Measurements from ENCODE around the gene GPC4. TPM values are rescaled to one million over a fixed set of nuclear protein-coding genes. Genes with fewer than 3 reads are reported as not detected.

The GPC4 gene
- total RNA-seq, 4 donors from 2014 or later, result 7.8 to 15.7 (median 12.7) TPM

- Histone ChIP-seq H3K36me3 (no peaks in the 10 kb centered on the region), H3K4me1 (peaks cover 0 to 11% (median 2%) of the 10 kb centered on the region in 4 donors), H3K27me3 (no peaks in the 10 kb centered on the region), H3K27ac (no peak overlapping the region), H3K9me3 (no peaks in the 10 kb centered on the region), H3K4me3 (no peak overlapping the region)
- WGBS, 2 donors (ENCODE audit: low coverage in 1 of 2), result 81 to 84% methylated on average over 2 of the region's 2 CpGs
- DNase-seq, result no peak
- in situ Hi-C loops (cut with MboI; ENCODE audit: low pct_ligation_motif_present in 1 of 4, low pct_unique_long_range_greater_than_20kb in 1 of 4, low sequenced_read_pairs in 3 of 4), result no loop called here
- intact Hi-C loops (cut with DNase I; ENCODE audit: low total_unique reads), result no loop called here
- TF ChIP-seq EP300 (IDR thresholded peaks at IDR 0.05; ENCODE audit: low read depth) (no peak), POLR2AphosphoS5 (IDR thresholded peaks at IDR 0.05) (no peak), CTCF (IDR thresholded peaks at IDR 0.05) (no peak), POLR2A (IDR thresholded peaks at IDR 0.05) (no peak)
Observed at GRCh38 chrX:133369065-133369464, 46.2 kb downstream of the GPC4 start.

DNA sequence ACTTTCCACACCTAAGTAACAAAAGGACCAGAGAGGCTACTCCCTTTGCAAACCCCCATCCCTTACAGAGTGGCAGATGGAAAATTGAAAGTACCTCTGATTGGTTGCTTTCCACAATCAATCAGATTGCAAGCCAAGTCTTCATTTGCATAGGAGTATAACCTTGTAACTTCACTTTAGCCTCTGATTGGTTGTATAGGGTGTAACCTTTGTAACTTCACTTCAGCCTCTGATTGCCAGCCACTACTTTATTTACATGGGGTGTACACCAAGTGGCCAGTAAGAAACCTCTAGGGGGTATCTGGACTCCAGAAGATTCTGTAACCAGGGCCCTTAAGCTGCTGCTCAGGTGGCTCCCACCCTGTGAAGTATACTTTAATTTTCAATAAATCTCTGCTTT, 48.6 kb downstream of the GPC4 start:
- no peak overlapping the region for H3K4me3 ChIP-seq
- no peak overlapping the region for H3K27ac ChIP-seq
- no peak for DNase-seq
- TF ChIP-seq CTCF (IDR thresholded peaks at IDR 0.05), result no peak
- no peak for TF ChIP-seq EP300 (IDR thresholded peaks at IDR 0.05; ENCODE audit: low read depth)
- no peak for TF ChIP-seq POLR2A (IDR thresholded peaks at IDR 0.05)
- no peak for TF ChIP-seq POLR2AphosphoS5 (IDR thresholded peaks at IDR 0.05)
- no peaks in the 10 kb centered on the region for H3K36me3 ChIP-seq
- H3K27me3 ChIP-seq, result no peaks in the 10 kb centered on the region
- in situ Hi-C loops (cut with MboI; ENCODE audit: low pct_ligation_motif_present in 1 of 4, low pct_unique_long_range_greater_than_20kb in 1 of 4, low sequenced_read_pairs in 3 of 4) (no loop called here), intact Hi-C loops (cut with DNase I; ENCODE audit: low total_unique reads) (no loop called here)
- peaks cover 0 to 6% (median 2%) of the 10 kb centered on the region in 4 donors for H3K4me1 ChIP-seq
- H3K9me3 ChIP-seq, result no peaks in the 10 kb centered on the region

GRCh38 chrX:133365871-133366611, 49.2 kb downstream of the GPC4 start:
- DNase-seq, result no peak
- in situ Hi-C loops (cut with MboI; ENCODE audit: low pct_ligation_motif_present in 1 of 4, low pct_unique_long_range_greater_than_20kb in 1 of 4, low sequenced_read_pairs in 3 of 4), result no loop called here
- no peak overlapping the region for H3K27ac ChIP-seq
- no peak overlapping the region for H3K4me3 ChIP-seq
- H3K36me3 ChIP-seq, result no peaks in the 10 kb centered on the region
- TF ChIP-seq POLR2AphosphoS5 (IDR thresholded peaks at IDR 0.05) (no peak), POLR2A (IDR thresholded peaks at IDR 0.05) (no peak), CTCF (IDR thresholded peaks at IDR 0.05) (no peak), EP300 (IDR thresholded peaks at IDR 0.05; ENCODE audit: low read depth) (no peak)
- 20% methylated on average over 1 of the region's 1 CpG; no CpG with 5 or more reads in 1 of the 2 donors for WGBS, 2 donors (ENCODE audit: low coverage in 1 of 2)
- no peaks in the 10 kb centered on the region for H3K27me3 ChIP-seq
- H3K9me3 ChIP-seq, result no peaks in the 10 kb centered on the region
- intact Hi-C loops (cut with DNase I; ENCODE audit: low total_unique reads), result no loop called here
- peaks cover 0 to 5% (median 2%) of the 10 kb centered on the region in 4 donors for H3K4me1 ChIP-seq

GRCh38 chrX:133364865-133365264, 50.4 kb downstream of the GPC4 start:
- Histone ChIP-seq H3K4me1 (peaks cover 0 to 3% (median 0%) of the 10 kb centered on the region in 4 donors), H3K9me3 (no peaks in the 10 kb centered on the region), H3K36me3 (no peaks in the 10 kb centered on the region), H3K27me3 (no peaks in the 10 kb centered on the region), H3K27ac (no peak overlapping the region), H3K4me3 (no peak overlapping the region)
- intact Hi-C loops (cut with DNase I; ENCODE audit: low total_unique reads) (no loop called here), in situ Hi-C loops (cut with MboI; ENCODE audit: low pct_ligation_motif_present in 1 of 4, low pct_unique_long_range_greater_than_20kb in 1 of 4, low sequenced_read_pairs in 3 of 4) (no loop called here)
- TF ChIP-seq POLR2AphosphoS5 (IDR thresholded peaks at IDR 0.05) (no peak), EP300 (IDR thresholded peaks at IDR 0.05; ENCODE audit: low read depth) (no peak), CTCF (IDR thresholded peaks at IDR 0.05) (no peak), POLR2A (IDR thresholded peaks at IDR 0.05) (no peak)
- 68% methylated on average over 1 of the region's 1 CpG; no CpG with 5 or more reads in 1 of the 2 donors for WGBS, 2 donors (ENCODE audit: low coverage in 1 of 2)
- no peak for DNase-seq
